Caco-2 (cell line): Measurements from ENCODE around the gene SLC38A2. TPM values are rescaled to one million over a fixed set of nuclear protein-coding genes. Genes with fewer than 3 reads are reported as not detected.

Source experiments
- BruUV-seq: library from RNA; stranded (reverse); fragments of 400-500 nt; replicated peaks from 2 replicates; lab custom pipeline; 2021; lab: Mats Ljungman, UMichigan
- CTCF ChIA-PET: fragments of 300-600 bp; sonication (Branson Sonifier 250); formaldehyde crosslinking; loops from one replicate; lab custom pipeline; 2022; ENCODE audit warnings: antibody characterized with exemption; lab: Charles Lee
- POLR2A ChIA-PET: fragments of 300-600 bp; sonication (Branson Sonifier 250); formaldehyde crosslinking; loops from one replicate; lab custom pipeline; 2022; ENCODE audit warnings: antibody characterized with exemption; lab: Charles Lee
- DNase-seq, 2 experiments: peaks; one replicate each; pipeline versions ENCODE4 v3.0.0 to v3.0.0-alpha.2; 2020 to 2022
- H3K27me3 ChIP-seq: replicated peaks from 2 replicates; pipeline ENCODE4 v1.6.0; 2011; ENCODE audit warnings: low read length; ENCODE audit not compliant: control insufficient read depth, insufficient read depth
- H3K36me3 ChIP-seq: 2 replicates; pipeline ENCODE4 v1.5.1; 2011; ENCODE audit warnings: low read length; ENCODE audit not compliant: control insufficient read depth, insufficient read depth
- H3K4me1 ChIP-seq: fragments of 250-450 bp; sonication (Bioruptor Pico); 2 replicates; pipeline ENCODE4 v1.5.1; 2020; ENCODE audit warnings: mild to moderate bottlenecking
- H3K4me3 ChIP-seq: 2 replicates; pipeline ENCODE4 v1.5.1; 2011; ENCODE audit warnings: low read depth, mild to moderate bottlenecking, control low read depth, low read length
- H3K9me3 ChIP-seq: fragments of 250-450 bp; sonication (Bioruptor Pico); 2 replicates; pipeline ENCODE4 v1.5.1; 2020; ENCODE audit warnings: mild to moderate bottlenecking, moderate library complexity
- H3K27ac Mint-ChIP-seq: one replicate; pipeline ENCODE4 v1.8.0; 2022; ENCODE audit warnings: mixed read lengths; ENCODE audit not compliant: unreplicated experiment
- H3K27me3 Mint-ChIP-seq: one replicate; pipeline ENCODE4 v1.8.0; 2022; ENCODE audit warnings: mixed read lengths; ENCODE audit not compliant: insufficient read depth, unreplicated experiment
- H3K36me3 Mint-ChIP-seq: one replicate; pipeline ENCODE4 v1.8.0; 2022; ENCODE audit warnings: mild to moderate bottlenecking, mixed read lengths; ENCODE audit not compliant: insufficient read depth, unreplicated experiment
- H3K4me1 Mint-ChIP-seq: one replicate; pipeline ENCODE4 v1.8.0; 2022; ENCODE audit warnings: low read depth, mixed read lengths; ENCODE audit not compliant: unreplicated experiment
- H3K4me3 Mint-ChIP-seq: one replicate; pipeline ENCODE4 v1.8.0; 2022; ENCODE audit warnings: mild to moderate bottlenecking, moderate library complexity, mixed read lengths; ENCODE audit not compliant: unreplicated experiment
- H3K9me3 Mint-ChIP-seq: one replicate; pipeline ENCODE4 v1.8.0; 2022; ENCODE audit warnings: mixed read lengths; ENCODE audit not compliant: unreplicated experiment
- CTCF ChIP-seq, 2 experiments: fragments of 200-600 bp in 1 of 2; IDR thresholded peaks; 1 replicate in 1 of 2; 2 replicates in 1 of 2; pipeline versions ENCODE4 v1.5.1 to v1.8.0; 2011 to 2022; ENCODE audit warnings: antibody characterized with exemption in 1 of 2, control low read depth in 1 of 2, inconsistent platforms in 1 of 2, low read depth in 1 of 2, low read length in 1 of 2, mild to moderate bottlenecking in 1 of 2, moderate library complexity in 1 of 2; ENCODE audit not compliant: insufficient read depth in 1 of 2, severe bottlenecking in 1 of 2, unreplicated experiment in 1 of 2
- intact Hi-C: fragments of 100-400 bp; cut with micrococcal nuclease; formaldehyde crosslinking; loops from one replicate; pipeline ENCODE4 v1.10.0; 2022; ENCODE audit not compliant: unreplicated experiment
- total RNA-seq: library from RNA; stranded (reverse); gene quantifications from 2 replicates; pipeline ENCODE4 v1.2.3, GENCODE V29; 2022

SLC38A2 gene
- total RNA-seq, 1 experiment from 2014 or later, result 331 TPM

DNA sequence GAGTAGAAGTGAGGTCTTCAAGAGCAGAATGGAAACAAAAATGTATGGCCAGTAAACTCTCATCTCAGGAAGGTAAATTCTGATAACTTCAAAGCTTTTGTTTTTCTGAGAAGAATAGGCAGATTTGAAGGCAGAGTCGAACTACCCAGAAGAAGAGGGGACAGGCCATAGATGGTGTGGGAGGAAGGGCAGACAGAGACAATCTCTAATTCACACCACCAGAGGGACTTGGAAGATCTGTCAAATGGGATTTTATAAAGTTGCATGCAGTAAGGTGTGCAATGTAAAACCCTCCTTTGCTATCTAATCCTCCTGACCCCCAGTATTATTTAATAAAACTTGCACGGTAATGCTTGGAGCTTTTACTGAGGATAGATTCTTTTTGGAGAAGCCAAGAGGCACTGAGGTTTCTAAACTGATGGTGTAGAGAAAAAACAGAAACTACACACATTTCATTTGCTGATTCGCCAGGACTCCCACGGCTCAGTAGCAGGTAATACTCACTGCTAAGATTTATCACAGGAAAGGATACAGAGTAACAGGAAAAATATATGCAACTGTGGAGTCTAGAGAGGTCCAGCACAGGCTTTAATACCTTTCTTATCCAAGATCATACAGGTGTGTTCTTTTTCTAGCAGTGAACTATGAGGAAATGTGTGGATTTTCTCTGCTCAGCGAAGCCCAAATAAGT, 18.3 kb downstream of the SLC38A2 start:
- BruUV-seq, result no TSS peak
- peak; percentile 9 to 45 for TF ChIP-seq CTCF (IDR thresholded peaks at IDR 0.05; ENCODE audit: insufficient read depth in 1 of 2, low read depth in 1 of 2, low read length in 1 of 2, severe bottlenecking in 1 of 2, unreplicated experiment in 1 of 2)
- intact Hi-C loops, result no loop called here
- no peak for DNase-seq
- ChIA-PET CTCF (interaction anchor here (0.6 kb wide), 1 partner anchor 201 kb away, joined by 3 read pairs; no protein-coding TSS in a partner anchor), POLR2A (no interaction called here)
- Mint-ChIP-seq H3K36me3 (peaks cover 25% of the 10 kb centered on the region), H3K27me3 (no peaks in the 10 kb centered on the region), H3K4me1 (no peaks in the 10 kb centered on the region), H3K27ac (no peak overlapping the region), H3K4me3 (no peak overlapping the region), H3K9me3 (no peaks in the 10 kb centered on the region)
- Histone ChIP-seq H3K36me3 (no peaks in the 10 kb centered on the region), H3K4me3 (no peak overlapping the region), H3K9me3 (no peaks in the 10 kb centered on the region), H3K27me3 (no peaks in the 10 kb centered on the region), H3K4me1 (peaks cover 12% of the 10 kb centered on the region)

DNA sequence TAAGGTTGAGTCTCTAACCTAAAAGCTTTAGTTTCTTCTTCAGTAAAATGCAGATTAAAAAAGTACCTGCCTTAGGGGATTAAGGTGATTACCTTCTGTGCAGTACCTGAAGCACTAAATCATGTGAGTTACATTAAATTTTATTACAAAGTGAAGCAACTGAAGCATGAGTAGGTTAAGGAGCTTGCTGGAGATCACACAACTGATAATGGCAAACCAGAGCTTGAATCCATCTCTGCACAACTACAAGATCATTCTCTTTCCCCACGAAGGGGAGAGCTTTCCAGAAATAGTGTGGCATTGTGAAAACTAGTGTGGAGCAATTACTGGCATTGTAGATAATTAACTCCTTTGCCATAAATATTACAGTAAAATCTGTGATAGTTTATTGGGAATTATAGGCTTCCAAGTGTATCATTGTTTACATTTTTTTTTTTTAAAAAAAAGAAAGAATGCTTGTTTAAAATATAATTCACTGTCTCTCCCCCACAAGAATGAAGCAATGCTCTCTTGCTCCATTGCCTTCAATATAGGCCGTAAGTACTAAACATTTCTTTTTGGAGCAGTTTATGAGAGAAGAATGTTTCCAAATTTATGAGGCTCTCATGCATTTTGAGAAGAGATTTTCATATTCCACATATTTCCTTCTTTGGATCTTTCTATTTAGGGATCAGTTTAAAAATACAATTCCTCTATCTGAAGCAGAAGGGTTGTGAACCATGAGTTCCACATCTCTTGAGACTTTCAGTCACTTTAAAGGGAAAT, 20.5 kb downstream of the SLC38A2 start:
- Mint-ChIP-seq H3K36me3 (peaks cover 6% of the 10 kb centered on the region), H3K4me1 (no peaks in the 10 kb centered on the region), H3K27me3 (no peaks in the 10 kb centered on the region), H3K27ac (no peak overlapping the region), H3K9me3 (no peaks in the 10 kb centered on the region), H3K4me3 (no peak overlapping the region)
- ChIA-PET CTCF (interaction anchor here (0.5 kb wide), 1 partner anchor 718 kb away, joined by 4 read pairs; no protein-coding TSS in a partner anchor), POLR2A (no interaction called here)
- H3K4me1 ChIP-seq, result peaks cover 12% of the 10 kb centered on the region
- no peaks in the 10 kb centered on the region for H3K9me3 ChIP-seq
- no peak for TF ChIP-seq CTCF (IDR thresholded peaks at IDR 0.05; ENCODE audit: insufficient read depth in 1 of 2, low read depth in 1 of 2, low read length in 1 of 2, severe bottlenecking in 1 of 2, unreplicated experiment in 1 of 2)
- intact Hi-C loops, result no loop called here
- H3K27me3 ChIP-seq, result no peaks in the 10 kb centered on the region
- no peak overlapping the region for H3K4me3 ChIP-seq
- no peak for DNase-seq
- BruUV-seq, result no TSS peak
- no peaks in the 10 kb centered on the region for H3K36me3 ChIP-seq

GRCh38 chr12:46351138-46351537, 21.4 kb downstream of the SLC38A2 start:
- DNase-seq, result no peak
- no peaks in the 10 kb centered on the region for H3K27me3 ChIP-seq
- H3K4me1 ChIP-seq, result peaks cover 12% of the 10 kb centered on the region
- Mint-ChIP-seq H3K27ac (no peak overlapping the region), H3K27me3 (no peaks in the 10 kb centered on the region), H3K9me3 (no peaks in the 10 kb centered on the region), H3K4me1 (no peaks in the 10 kb centered on the region), H3K4me3 (no peak overlapping the region), H3K36me3 (no peaks in the 10 kb centered on the region)
- ChIA-PET CTCF (no interaction called here), POLR2A (no interaction called here)
- TF ChIP-seq CTCF (IDR thresholded peaks at IDR 0.05; ENCODE audit: insufficient read depth in 1 of 2, low read depth in 1 of 2, low read length in 1 of 2, severe bottlenecking in 1 of 2, unreplicated experiment in 1 of 2), result no peak
- H3K36me3 ChIP-seq, result no peaks in the 10 kb centered on the region
- H3K4me3 ChIP-seq, result no peak overlapping the region
- intact Hi-C loops, result no loop called here
- H3K9me3 ChIP-seq, result no peaks in the 10 kb centered on the region
- BruUV-seq, result no TSS peak
